K562 (cell line): ENCODE results near the gene RSPH1. TPM values are rescaled to one million over a fixed set of nuclear protein-coding genes. Genes with fewer than 3 reads are reported as not detected.
A peak's percentile ranks its signal among the peaks of the same experiment; 100 is the strongest.

Experiments used
- EP400 ChIP-seq: fragments of 450-650 bp; IDR thresholded peaks from 2 replicates; pipeline ENCODE4 v1.6.1; 2017; ENCODE audit warnings: antibody characterized with exemption, mild to moderate bottlenecking, moderate library complexity
- GATAD2A ChIP-seq: fragments of 450-650 bp; IDR thresholded peaks from 2 replicates; pipeline ENCODE4 v1.6.1; 2017
- GTF2A2 ChIP-seq: IDR thresholded peaks from 2 replicates; pipeline ENCODE4 v1.6.1; 2016; ENCODE audit warnings: mild to moderate bottlenecking, missing genetic modification characterization, missing compliant biosample characterization
- HDAC6 ChIP-seq: IDR thresholded peaks from 2 replicates; pipeline ENCODE4 v1.6.1; 2012; ENCODE audit warnings: low read depth, mild to moderate bottlenecking, control low read depth, inconsistent platforms, low read length, moderate library complexity
- KHSRP ChIP-seq: fragments of 450-650 bp; IDR thresholded peaks from 2 replicates; pipeline ENCODE4 v1.6.1; 2017
- NFRKB ChIP-seq: fragments of 450-650 bp; IDR thresholded peaks from 2 replicates; pipeline ENCODE4 v1.6.1; 2016; ENCODE audit warnings: low read depth
- PCBP2 ChIP-seq: fragments of 200-400 bp; formaldehyde crosslinking; IDR thresholded peaks from 2 replicates; pipeline ENCODE4 v1.6.1; 2018; ENCODE audit warnings: low read length, low read depth, mild to moderate bottlenecking, moderate library complexity; ENCODE audit not compliant: poor library complexity, severe bottlenecking
- PHF20 ChIP-seq: fragments of 450-650 bp; IDR thresholded peaks from 2 replicates; pipeline ENCODE4 v1.6.1; 2018; ENCODE audit not compliant: partially characterized antibody
- RBM34 ChIP-seq: fragments of 200-400 bp; formaldehyde crosslinking; IDR thresholded peaks from 2 replicates; pipeline ENCODE4 v1.6.1; 2018; ENCODE audit warnings: low read length, borderline replicate concordance; ENCODE audit not compliant: insufficient read depth
- RHOXF2B ChIP-seq: fragments of 250-450 bp; sonication (Bioruptor Pico); conservative IDR thresholded peaks from 2 replicates; pipeline ENCODE4 v1.5.1; 2021
- SMARCE1 ChIP-seq: fragments of 450-650 bp; IDR thresholded peaks from 2 replicates; pipeline ENCODE4 v1.7.1; 2016; ENCODE audit warnings: mild to moderate bottlenecking
- SMC3 ChIP-seq: conservative IDR thresholded peaks from 2 replicates; pipeline ENCODE4 v1.6.1; 2011; ENCODE audit warnings: low read depth, low read length, improper control_type of control experiment; ENCODE audit not compliant: insufficient read depth
- SOX6 ChIP-seq: fragments of 450-650 bp; IDR thresholded peaks from 2 replicates; pipeline ENCODE4 v1.6.1; 2014; ENCODE audit warnings: mild to moderate bottlenecking
- SRF ChIP-seq, 2 experiments: fragments of 250-450, 450-650 bp in 1 of 2; sonication (Bioruptor Pico) in 1 of 2; sonication (generic) in 1 of 2; formaldehyde crosslinking; IDR thresholded peaks; 2 replicates each; pipeline versions ENCODE4 v1.5.0 to v1.5.1; 2020 to 2022; ENCODE audit warnings: mild to moderate bottlenecking in 1 of 2, missing genetic modification reagents in 1 of 2
- TCF7 ChIP-seq: sonication (generic); IDR thresholded peaks from 2 replicates; pipeline ENCODE4 v1.6.1; 2016; ENCODE audit warnings: antibody characterized with exemption, borderline replicate concordance
- polyA plus RNA-seq, 8 experiments: library from polyadenylated mRNA; depleted of rRNA in 4 of 8; stranded (reverse) in 5 of 8; unstranded in 3 of 8; fragments of >200 nt; fragmentation: Nextera tagmentation in 2 of 8; fragmentation: Illumina TruSeq in 1 of 8; extraction: Ambion mirVana in 2 of 8; extraction: Trizol in 1 of 8; gene quantifications; 2 replicates each; pipeline versions ENCODE4 v1.2.1 to v1.2.3, GENCODE V29; 2011 to 2014; ENCODE audit warnings: inconsistent platforms in 1 of 8, missing spikeins in 1 of 8
- total RNA-seq, 7 experiments: library from RNA; depleted of rRNA in 6 of 7; stranded (reverse); fragments of >200 nt in 6 of 7; fragmentation: Illumina TruSeq in 2 of 7; extraction: Trizol in 2 of 7; gene quantifications; 2 replicates each; pipeline versions ENCODE4 v1.2.1 to v1.2.3, GENCODE V29; 2011 to 2021; ENCODE audit warnings: low replicate concordance in 1 of 7
- TF ChIP-seq, protein P1 (sequence below): IDR thresholded peaks from 2 replicates; pipeline ENCODE4 v1.6.1; 2011; ENCODE audit warnings: borderline replicate concordance, low read depth, mild to moderate bottlenecking, moderate library complexity, low read length; ENCODE audit not compliant: insufficient read depth, poor library complexity, severe bottlenecking
- TF ChIP-seq, protein P2 (sequence below): fragments of 200-800 bp; sonication (Bioruptor generic); IDR thresholded peaks from 2 replicates; pipeline ENCODE4 v1.6.1; 2017; ENCODE audit warnings: missing genetic modification characterization, missing compliant biosample characterization

RSPH1 gene
- total and polyA plus RNA-seq, 9 of the 15 experiments (the other 6 are each of a cell fraction or from before 2014, with no cell fraction given), result 0.17 TPM; not detected in 8

DNA sequence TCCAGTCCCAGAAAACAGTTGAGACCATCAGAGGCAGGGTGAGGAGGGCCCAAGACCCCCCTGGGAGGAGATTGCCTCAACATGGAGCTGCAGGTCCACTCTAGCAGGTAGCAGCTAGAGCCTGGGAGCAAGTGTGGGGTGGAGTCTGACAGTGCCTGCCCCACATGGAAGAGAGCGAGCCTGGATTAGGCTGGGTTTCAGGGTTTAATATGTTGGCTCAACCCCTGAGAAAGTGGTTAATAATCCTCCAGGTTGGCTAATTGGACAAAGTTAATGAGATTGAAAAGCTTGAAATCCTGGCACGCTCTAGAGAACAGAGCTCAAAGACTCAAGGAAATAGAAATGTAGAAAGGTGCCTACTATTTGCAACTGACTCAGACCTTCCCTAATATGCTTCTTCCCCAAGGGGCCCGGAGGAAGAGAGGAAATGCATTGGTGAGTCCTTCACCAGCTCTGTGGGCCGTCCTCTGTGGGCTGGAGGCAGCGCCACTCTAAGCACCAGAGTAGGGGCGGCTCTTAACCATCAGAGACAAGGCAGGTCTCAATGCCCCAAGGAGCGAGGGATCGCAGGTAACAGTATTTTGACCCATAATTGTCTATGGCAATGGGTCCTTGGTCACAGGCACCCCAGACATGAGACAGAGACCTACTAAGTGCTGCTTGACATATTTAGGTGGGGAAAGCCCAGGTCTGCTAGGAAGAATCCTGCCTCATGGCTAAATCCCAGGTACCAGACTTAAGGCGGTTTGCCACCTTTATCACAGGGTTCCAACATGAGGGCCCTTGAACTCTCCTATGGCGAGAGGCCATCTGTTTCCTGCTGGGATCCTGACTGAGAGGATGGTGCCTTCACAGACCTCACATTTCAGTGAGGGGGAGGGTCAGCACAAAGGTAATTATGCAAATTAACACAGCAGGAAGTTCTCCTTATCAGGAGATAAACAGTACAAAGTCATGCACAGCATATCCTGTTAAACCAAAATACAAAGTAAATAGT is 33.8 kb downstream of the RSPH1 start (continued):
- TF ChIP-seq NFRKB (no peak), KHSRP (no peak), PCBP2 (no peak), SRF (CRISPR knock-in tag; IDR thresholded peaks at IDR 0.05) (peak in 1 of 2 experiments; percentile 88; a peak in 2 of 4 replicates), PHF20 (no peak), SOX6 (peak; percentile 75; the same call in 1 of the 2 replicates), EP400 (no peak), SMARCE1 (no peak), RBM34 (no peak), TCF7 (no peak), HDAC6 (no peak), SMC3 (no peak), RHOXF2B (CRISPR knock-in tag) (no peak), GATAD2A (no peak), GTF2A2 (no peak)
- TF ChIP-seq, protein P1, sequence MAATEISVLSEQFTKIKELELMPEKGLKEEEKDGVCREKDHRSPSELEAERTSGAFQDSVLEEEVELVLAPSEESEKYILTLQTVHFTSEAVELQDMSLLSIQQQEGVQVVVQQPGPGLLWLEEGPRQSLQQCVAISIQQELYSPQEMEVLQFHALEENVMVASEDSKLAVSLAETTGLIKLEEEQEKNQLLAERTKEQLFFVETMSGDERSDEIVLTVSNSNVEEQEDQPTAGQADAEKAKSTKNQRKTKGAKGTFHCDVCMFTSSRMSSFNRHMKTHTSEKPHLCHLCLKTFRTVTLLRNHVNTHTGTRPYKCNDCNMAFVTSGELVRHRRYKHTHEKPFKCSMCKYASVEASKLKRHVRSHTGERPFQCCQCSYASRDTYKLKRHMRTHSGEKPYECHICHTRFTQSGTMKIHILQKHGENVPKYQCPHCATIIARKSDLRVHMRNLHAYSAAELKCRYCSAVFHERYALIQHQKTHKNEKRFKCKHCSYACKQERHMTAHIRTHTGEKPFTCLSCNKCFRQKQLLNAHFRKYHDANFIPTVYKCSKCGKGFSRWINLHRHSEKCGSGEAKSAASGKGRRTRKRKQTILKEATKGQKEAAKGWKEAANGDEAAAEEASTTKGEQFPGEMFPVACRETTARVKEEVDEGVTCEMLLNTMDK, result no peak
- TF ChIP-seq, protein P2, sequence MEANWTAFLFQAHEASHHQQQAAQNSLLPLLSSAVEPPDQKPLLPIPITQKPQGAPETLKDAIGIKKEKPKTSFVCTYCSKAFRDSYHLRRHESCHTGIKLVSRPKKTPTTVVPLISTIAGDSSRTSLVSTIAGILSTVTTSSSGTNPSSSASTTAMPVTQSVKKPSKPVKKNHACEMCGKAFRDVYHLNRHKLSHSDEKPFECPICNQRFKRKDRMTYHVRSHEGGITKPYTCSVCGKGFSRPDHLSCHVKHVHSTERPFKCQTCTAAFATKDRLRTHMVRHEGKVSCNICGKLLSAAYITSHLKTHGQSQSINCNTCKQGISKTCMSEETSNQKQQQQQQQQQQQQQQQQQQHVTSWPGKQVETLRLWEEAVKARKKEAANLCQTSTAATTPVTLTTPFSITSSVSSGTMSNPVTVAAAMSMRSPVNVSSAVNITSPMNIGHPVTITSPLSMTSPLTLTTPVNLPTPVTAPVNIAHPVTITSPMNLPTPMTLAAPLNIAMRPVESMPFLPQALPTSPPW (CRISPR knock-in tag), result peak; percentile 27; the same call in 1 of the 2 replicates
